ENCODE data around the gene ELF5. TPM values are rescaled to one million over a fixed set of nuclear protein-coding genes. Genes with fewer than 3 reads are reported as not detected.
A peak's percentile ranks its signal among the peaks of the same experiment; 100 is the strongest.

The ELF5 gene
- total and polyA plus RNA-seq, 2 experiments from 2014 or later, result not detected

GRCh38 chr11:34499719-34500500 lies 13.7 kb downstream of the ELF5 start:
- H3F3A ChIP-seq (ENCODE audit: insufficient read depth), result peaks cover 11% of the 10 kb centered on the region; the same call in 1 of the 2 replicates
- H3K9me2 ChIP-seq (ENCODE audit: insufficient read depth), result no peaks in the 10 kb centered on the region
- H3K79me2 ChIP-seq (ENCODE audit: insufficient read depth), result no peaks in the 10 kb centered on the region
- H3K36me3 ChIP-seq (ENCODE audit: low read depth), result no peaks in the 10 kb centered on the region
- no peak overlapping the region for H2AFZ ChIP-seq
- no peak for DNase-seq
- no peaks in the 10 kb centered on the region for H3K27me3 ChIP-seq (replicated peaks; ENCODE audit: insufficient read depth)
- in situ Hi-C loops (cut with MboI), result loop anchor here (10.0 kb wide), 1 partner anchor 325 kb away; no protein-coding TSS in a partner anchor
- H4K20me1 ChIP-seq (ENCODE audit: insufficient read depth), result no peaks in the 10 kb centered on the region
- TF ChIP-seq EZH2 (IDR thresholded peaks at IDR 0.05; ENCODE audit: insufficient read depth, poor library complexity, severe bottlenecking) (no peak), EZH2phosphoT487 (IDR thresholded peaks at IDR 0.05; ENCODE audit: insufficient read depth, low read depth) (no peak)
- 60 to 82% methylated on average over 3 of the region's 3 CpGs for WGBS, 2 experiments (ENCODE audit: low coverage in 1 of 2, low lambda C conversion rate in 2 of 2, missing lambda C conversion rate in 2 of 2)
- no peak overlapping the region for H3K4me3 ChIP-seq
- no peak overlapping the region for H3K9ac ChIP-seq
- no peak overlapping the region for H3K4me2 ChIP-seq (ENCODE audit: unreplicated experiment)
- peaks cover 16% of the 10 kb centered on the region for H3K4me1 ChIP-seq (ENCODE audit: insufficient read depth)
- no peak overlapping the region for H3K27ac ChIP-seq
- no peaks in the 10 kb centered on the region for H3K9me3 ChIP-seq (ENCODE audit: low read depth)

GRCh38 chr11:34495724-34496377 lies 17.7 kb downstream of the ELF5 start:
- in situ Hi-C loops (cut with MboI), result loop anchor here (10.0 kb wide), 1 partner anchor 321 kb away; no protein-coding TSS in a partner anchor
- no peaks in the 10 kb centered on the region for H3K9me2 ChIP-seq (ENCODE audit: insufficient read depth)
- no peaks in the 10 kb centered on the region for H3K36me3 ChIP-seq (ENCODE audit: low read depth)
- no peaks in the 10 kb centered on the region; the same call in 1 of the 2 replicates for H3K4me1 ChIP-seq (ENCODE audit: insufficient read depth)
- H2AFZ ChIP-seq, result no peak overlapping the region
- TF ChIP-seq EZH2phosphoT487 (IDR thresholded peaks at IDR 0.05; ENCODE audit: insufficient read depth, low read depth) (no peak), EZH2 (IDR thresholded peaks at IDR 0.05; ENCODE audit: insufficient read depth, poor library complexity, severe bottlenecking) (no peak)
- H3K79me2 ChIP-seq (ENCODE audit: insufficient read depth), result no peaks in the 10 kb centered on the region
- no peak overlapping the region for H3K9ac ChIP-seq
- H3F3A ChIP-seq (ENCODE audit: insufficient read depth), result no peaks in the 10 kb centered on the region
- H3K9me3 ChIP-seq (ENCODE audit: low read depth), result no peaks in the 10 kb centered on the region
- H3K27ac ChIP-seq, result no peak overlapping the region
- H3K4me2 ChIP-seq (ENCODE audit: unreplicated experiment), result no peak overlapping the region
- no peaks in the 10 kb centered on the region for H4K20me1 ChIP-seq (ENCODE audit: insufficient read depth)
- no peak overlapping the region for H3K4me3 ChIP-seq
- peak; percentile 22 for DNase-seq
- no peaks in the 10 kb centered on the region for H3K27me3 ChIP-seq (replicated peaks; ENCODE audit: insufficient read depth)
- WGBS, 2 experiments (ENCODE audit: low coverage in 1 of 2, low lambda C conversion rate in 2 of 2, missing lambda C conversion rate in 2 of 2), result 73 to 78% methylated on average over 20 to 26 of the region's 26 CpGs

- in situ Hi-C loops (cut with MboI), result loop anchor here (10.0 kb wide), 1 partner anchor 320 kb away; no protein-coding TSS in a partner anchor
Observed at GRCh38 chr11:34495239-34495723, 18.3 kb downstream of the ELF5 start.

GRCh38 chr11:34493926-34494595 lies 19.5 kb downstream of the ELF5 start:
- WGBS, 2 experiments (ENCODE audit: low coverage in 1 of 2, low lambda C conversion rate in 2 of 2, missing lambda C conversion rate in 2 of 2), result 71 to 77% methylated on average over 4 of the region's 4 CpGs
- TF ChIP-seq EZH2phosphoT487 (IDR thresholded peaks at IDR 0.05; ENCODE audit: insufficient read depth, low read depth) (no peak), EZH2 (IDR thresholded peaks at IDR 0.05; ENCODE audit: insufficient read depth, poor library complexity, severe bottlenecking) (no peak)
- Histone ChIP-seq H3K4me3 (no peak overlapping the region), H3K9me3 (ENCODE audit: low read depth) (no peaks in the 10 kb centered on the region), H3K27me3 (replicated peaks; ENCODE audit: insufficient read depth) (peaks cover 5% of the 10 kb centered on the region; the same call in 1 of the 2 replicates), H2AFZ (no peak overlapping the region), H3K79me2 (ENCODE audit: insufficient read depth) (no peaks in the 10 kb centered on the region), H4K20me1 (ENCODE audit: insufficient read depth) (no peaks in the 10 kb centered on the region), H3K4me1 (ENCODE audit: insufficient read depth) (no peaks in the 10 kb centered on the region), H3F3A (ENCODE audit: insufficient read depth) (no peaks in the 10 kb centered on the region), H3K9me2 (ENCODE audit: insufficient read depth) (no peaks in the 10 kb centered on the region), H3K9ac (no peak overlapping the region), H3K36me3 (ENCODE audit: low read depth) (no peaks in the 10 kb centered on the region), H3K4me2 (ENCODE audit: unreplicated experiment) (no peak overlapping the region), H3K27ac (no peak overlapping the region)
- in situ Hi-C loops (cut with MboI), result loop anchor here (10.0 kb wide), 1 partner anchor 319 kb away; no protein-coding TSS in a partner anchor
- DNase-seq, result no peak

More at GRCh38 chr11:34495239-34495723, 18.3 kb downstream of the ELF5 start:
- no peak overlapping the region for H3K27ac ChIP-seq
- H3K9me2 ChIP-seq (ENCODE audit: insufficient read depth), result no peaks in the 10 kb centered on the region
- H3K4me1 ChIP-seq (ENCODE audit: insufficient read depth), result no peaks in the 10 kb centered on the region
- no peaks in the 10 kb centered on the region for H3K79me2 ChIP-seq (ENCODE audit: insufficient read depth)
- H3K4me3 ChIP-seq, result no peak overlapping the region
- H2AFZ ChIP-seq, result no peak overlapping the region
- no peaks in the 10 kb centered on the region for H3F3A ChIP-seq (ENCODE audit: insufficient read depth)
- H3K36me3 ChIP-seq (ENCODE audit: low read depth), result no peaks in the 10 kb centered on the region
- H3K9ac ChIP-seq, result no peak overlapping the region
- H3K4me2 ChIP-seq (ENCODE audit: unreplicated experiment), result no peak overlapping the region
- TF ChIP-seq EZH2phosphoT487 (IDR thresholded peaks at IDR 0.05; ENCODE audit: insufficient read depth, low read depth), result no peak
- no peak for TF ChIP-seq EZH2 (IDR thresholded peaks at IDR 0.05; ENCODE audit: insufficient read depth, poor library complexity, severe bottlenecking)
- no peaks in the 10 kb centered on the region for H4K20me1 ChIP-seq (ENCODE audit: insufficient read depth)
- no peaks in the 10 kb centered on the region for H3K9me3 ChIP-seq (ENCODE audit: low read depth)
- 94 to 95% methylated on average over 12 of the region's 12 CpGs for WGBS, 2 experiments (ENCODE audit: low coverage in 1 of 2, low lambda C conversion rate in 2 of 2, missing lambda C conversion rate in 2 of 2)
- no peak for DNase-seq
- no peaks in the 10 kb centered on the region for H3K27me3 ChIP-seq (replicated peaks; ENCODE audit: insufficient read depth)
